ENCODE data around the gene CIAPIN1. TPM values are rescaled to one million over a fixed set of nuclear protein-coding genes. Genes with fewer than 3 reads are reported as not detected.

CIAPIN1 gene
- total RNA-seq, 1 experiment from 2014 or later: 98.3 TPM

DNA sequence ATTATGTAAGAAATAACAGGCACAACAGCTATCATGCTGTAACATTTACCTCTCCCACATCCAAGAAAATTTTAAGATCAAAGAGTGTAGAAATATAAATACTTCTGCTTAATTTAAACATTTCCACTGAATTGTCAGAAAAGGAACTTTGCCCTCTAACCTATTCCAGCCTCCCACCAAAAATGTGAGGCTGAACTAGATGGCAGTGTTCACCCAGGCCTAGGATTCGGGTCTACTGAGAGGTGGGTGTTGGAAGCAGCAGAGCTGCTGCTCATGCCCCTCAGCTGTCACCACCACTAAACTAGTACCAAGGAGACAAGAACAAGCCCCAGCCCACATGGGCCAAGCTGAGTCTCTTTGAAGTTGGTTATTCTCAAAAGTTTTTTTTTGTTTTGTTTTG lies 11.3 kb downstream of the CIAPIN1 start:
- BruUV-seq (replicated peaks): no TSS peak
- intact Hi-C loops (cut with micrococcal nuclease; ENCODE audit: unreplicated experiment): no loop called here
- Mint-ChIP-seq H3K4me1 (ENCODE audit: low read depth, unreplicated experiment) (no peaks in the 10 kb centered on the region), H3K9me3 (ENCODE audit: unreplicated experiment) (peaks cover 13% of the 10 kb centered on the region), H3K27me3 (ENCODE audit: insufficient read depth, unreplicated experiment) (no peaks in the 10 kb centered on the region), H3K4me3 (ENCODE audit: unreplicated experiment) (no peak overlapping the region), H3K36me3 (ENCODE audit: insufficient read depth, unreplicated experiment) (peaks cover 75% of the 10 kb centered on the region), H3K27ac (ENCODE audit: unreplicated experiment) (no peak overlapping the region)
- DNase-seq: no peak
- H3K9me3 ChIP-seq: peaks cover 12% of the 10 kb centered on the region
- POLR2A ChIA-PET: no interaction called here
- H3K27me3 ChIP-seq (replicated peaks; ENCODE audit: control insufficient read depth, insufficient read depth, low read length): no peaks in the 10 kb centered on the region
- CTCF ChIA-PET: interaction anchor here (0.7 to 0.8 kb wide), 2 partner anchors 19 to 103 kb away, joined by 3 read pairs; no protein-coding TSS in a partner anchor
- no peaks in the 10 kb centered on the region for H3K4me1 ChIP-seq
- H3K36me3 ChIP-seq (ENCODE audit: control insufficient read depth, insufficient read depth, low read length): peaks cover 8% of the 10 kb centered on the region
- TF ChIP-seq CTCF (IDR thresholded peaks at IDR 0.05; ENCODE audit: insufficient read depth in 1 of 2, low read depth in 1 of 2, low read length in 1 of 2, severe bottlenecking in 1 of 2, unreplicated experiment in 1 of 2): no peak
- H3K4me3 ChIP-seq (ENCODE audit: low read depth, low read length): no peak overlapping the region

DNA sequence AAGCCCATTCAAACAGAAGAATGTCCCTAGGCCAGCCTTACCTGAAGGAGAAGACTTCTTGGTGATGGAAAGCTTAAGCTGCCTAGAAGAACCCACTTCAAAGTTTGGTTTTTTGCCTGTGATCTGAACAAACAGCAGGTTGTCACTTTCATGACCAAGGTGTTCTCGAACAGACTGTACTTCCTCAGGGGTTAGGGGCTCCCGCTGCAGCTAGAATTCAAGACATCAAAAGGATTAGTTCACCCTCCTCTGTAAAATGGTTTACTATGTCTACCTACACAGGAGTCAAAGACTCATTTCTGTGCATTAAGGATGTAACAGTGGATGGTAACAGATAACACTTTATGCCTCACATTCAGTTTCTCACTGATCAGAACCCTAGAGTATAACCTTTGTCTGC lies 13.2 kb downstream of the CIAPIN1 start:
- CTCF ChIA-PET: no interaction called here
- no peaks in the 10 kb centered on the region for H3K9me3 Mint-ChIP-seq (ENCODE audit: unreplicated experiment)
- H3K4me1 Mint-ChIP-seq (ENCODE audit: low read depth, unreplicated experiment): no peaks in the 10 kb centered on the region
- no peaks in the 10 kb centered on the region for H3K9me3 ChIP-seq
- no peaks in the 10 kb centered on the region for H3K4me1 ChIP-seq
- peaks cover 8% of the 10 kb centered on the region for H3K36me3 ChIP-seq (ENCODE audit: control insufficient read depth, insufficient read depth, low read length)
- H3K4me3 ChIP-seq (ENCODE audit: low read depth, low read length): no peak overlapping the region
- no peaks in the 10 kb centered on the region for H3K27me3 ChIP-seq (replicated peaks; ENCODE audit: control insufficient read depth, insufficient read depth, low read length)
- H3K27ac Mint-ChIP-seq (ENCODE audit: unreplicated experiment): no peak overlapping the region
- DNase-seq: no peak
- intact Hi-C loops (cut with micrococcal nuclease; ENCODE audit: unreplicated experiment): no loop called here
- TF ChIP-seq CTCF (IDR thresholded peaks at IDR 0.05; ENCODE audit: insufficient read depth in 1 of 2, low read depth in 1 of 2, low read length in 1 of 2, severe bottlenecking in 1 of 2, unreplicated experiment in 1 of 2): no peak
- H3K36me3 Mint-ChIP-seq (ENCODE audit: insufficient read depth, unreplicated experiment): peaks cover 75% of the 10 kb centered on the region
- POLR2A ChIA-PET: interaction anchor here (1.6 kb wide), 1 partner anchor 13 kb away, joined by 7 read pairs; the partner anchor contains the start of genes CIAPIN1 and COQ9
- H3K4me3 Mint-ChIP-seq (ENCODE audit: unreplicated experiment): no peak overlapping the region
- no TSS peak for BruUV-seq (replicated peaks)
- no peaks in the 10 kb centered on the region for H3K27me3 Mint-ChIP-seq (ENCODE audit: insufficient read depth, unreplicated experiment)

GRCh38 chr16:57432989-57433388 lies 14.2 kb downstream of the CIAPIN1 start:
- Mint-ChIP-seq H3K27ac (ENCODE audit: unreplicated experiment) (no peak overlapping the region), H3K9me3 (ENCODE audit: unreplicated experiment) (no peaks in the 10 kb centered on the region), H3K4me1 (ENCODE audit: low read depth, unreplicated experiment) (no peaks in the 10 kb centered on the region), H3K27me3 (ENCODE audit: insufficient read depth, unreplicated experiment) (no peaks in the 10 kb centered on the region), H3K4me3 (ENCODE audit: unreplicated experiment) (no peak overlapping the region), H3K36me3 (ENCODE audit: insufficient read depth, unreplicated experiment) (peaks cover 73% of the 10 kb centered on the region)
- POLR2A ChIA-PET: interaction anchor here (1.6 kb wide), 1 partner anchor 14 kb away, joined by 7 read pairs; the partner anchor contains the start of genes CIAPIN1 and COQ9
- TF ChIP-seq CTCF (IDR thresholded peaks at IDR 0.05; ENCODE audit: insufficient read depth in 1 of 2, low read depth in 1 of 2, low read length in 1 of 2, severe bottlenecking in 1 of 2, unreplicated experiment in 1 of 2): no peak
- no peaks in the 10 kb centered on the region for H3K27me3 ChIP-seq (replicated peaks; ENCODE audit: control insufficient read depth, insufficient read depth, low read length)
- BruUV-seq (replicated peaks): no TSS peak
- H3K9me3 ChIP-seq: no peaks in the 10 kb centered on the region
- no peak for DNase-seq
- peaks cover 8% of the 10 kb centered on the region for H3K36me3 ChIP-seq (ENCODE audit: control insufficient read depth, insufficient read depth, low read length)
- CTCF ChIA-PET: interaction anchor here (0.6 to 1.3 kb wide), 3 partner anchors 11 to 291 kb away, joined by 3 read pairs; partner anchors contain the start of genes CIAPIN1 and COQ9
- H3K4me3 ChIP-seq (ENCODE audit: low read depth, low read length): no peak overlapping the region
- intact Hi-C loops (cut with micrococcal nuclease; ENCODE audit: unreplicated experiment): no loop called here
- no peaks in the 10 kb centered on the region for H3K4me1 ChIP-seq
